Nephron progenitor cell (in vitro differentiated cells): ENCODE results near the gene REPIN1.

ENCODE experiments used
- DNase-seq: peaks from one replicate; pipeline ENCODE4 v3.0.0; 2021
- H3K27ac Mint-ChIP-seq: 2 replicates; pipeline ENCODE4 v1.8.0; 2021; ENCODE audit warnings: mild to moderate bottlenecking, moderate library complexity, mixed read lengths
- H3K27me3 Mint-ChIP-seq: 2 replicates; pipeline ENCODE4 v1.8.0; 2021; ENCODE audit warnings: mild to moderate bottlenecking, low read depth, mixed read lengths; ENCODE audit not compliant: poor library complexity
- H3K36me3 Mint-ChIP-seq: 2 replicates; pipeline ENCODE4 v1.8.0; 2021; ENCODE audit warnings: low read depth, mixed read lengths
- H3K4me1 Mint-ChIP-seq: 2 replicates; pipeline ENCODE4 v1.8.0; 2021; ENCODE audit warnings: mixed read lengths
- H3K4me3 Mint-ChIP-seq: 2 replicates; pipeline ENCODE4 v1.8.0; 2021; ENCODE audit warnings: mild to moderate bottlenecking, moderate library complexity, mixed read lengths
- H3K9me3 Mint-ChIP-seq: 2 replicates; pipeline ENCODE4 v1.8.0; 2021; ENCODE audit warnings: mild to moderate bottlenecking, moderate library complexity, mixed read lengths
- TF ChIP-seq, protein P1 (sequence below): fragments of 200-600 bp; sonication (generic); IDR thresholded peaks from 2 replicates; pipeline ENCODE4 v1.5.0; 2021; ENCODE audit warnings: antibody characterized with exemption

The REPIN1 gene

DNA sequence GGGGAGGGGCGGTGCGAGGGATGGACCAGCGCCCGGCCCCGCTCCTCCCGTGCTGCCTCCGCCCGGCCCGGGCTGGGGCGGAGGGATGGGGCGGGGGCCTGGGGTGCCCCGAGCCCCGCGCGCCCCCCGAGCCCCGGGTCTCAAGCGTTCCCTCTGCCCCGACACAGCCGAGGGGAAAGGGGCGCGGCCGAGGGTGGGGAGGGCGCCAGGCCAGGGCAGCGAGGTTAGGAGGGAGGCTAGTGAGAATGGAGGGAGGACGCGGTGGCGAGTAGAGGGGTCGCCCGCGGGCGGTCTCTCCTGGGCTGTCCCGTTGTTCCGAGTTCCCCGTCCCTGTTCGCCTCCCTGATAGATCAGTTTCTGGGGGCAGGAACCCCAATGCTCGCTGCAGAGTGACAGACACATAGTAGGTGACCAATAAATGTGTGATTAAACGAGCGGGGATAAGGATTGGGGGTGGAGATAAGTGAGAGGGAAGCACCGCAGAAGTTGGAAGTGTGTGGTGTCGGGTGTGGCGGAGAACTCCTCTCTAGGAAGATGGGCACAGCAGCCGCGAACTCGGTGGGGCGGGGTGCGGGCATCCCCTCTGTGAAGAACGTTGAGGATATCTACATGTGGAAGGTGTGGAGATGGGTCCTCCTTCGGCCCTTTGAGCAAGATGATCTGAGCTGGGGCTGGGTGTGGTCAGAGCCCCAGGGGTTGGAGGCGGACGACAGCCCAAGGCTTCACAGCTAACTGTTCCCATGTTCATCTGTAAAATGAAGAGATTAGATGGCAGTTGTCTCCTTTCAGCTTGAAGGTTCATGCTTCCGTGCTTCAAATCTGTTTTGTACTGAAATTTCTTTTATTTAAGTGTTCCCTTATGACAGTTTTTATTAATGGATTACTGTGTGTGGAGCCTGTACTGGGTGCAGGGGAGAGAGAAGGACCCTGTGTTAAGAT is 11.1 kb downstream of the REPIN1 start:
- peak; percentile 34 for DNase-seq
- Mint-ChIP-seq H3K9me3 (no peaks in the 10 kb centered on the region), H3K4me3 (peak overlapping the region; percentile 99), H3K36me3 (peaks cover 2% of the 10 kb centered on the region), H3K27ac (peak overlapping the region; percentile 88), H3K27me3 (peaks cover 8% of the 10 kb centered on the region), H3K4me1 (peaks cover 81% of the 10 kb centered on the region)
- TF ChIP-seq, protein P1, sequence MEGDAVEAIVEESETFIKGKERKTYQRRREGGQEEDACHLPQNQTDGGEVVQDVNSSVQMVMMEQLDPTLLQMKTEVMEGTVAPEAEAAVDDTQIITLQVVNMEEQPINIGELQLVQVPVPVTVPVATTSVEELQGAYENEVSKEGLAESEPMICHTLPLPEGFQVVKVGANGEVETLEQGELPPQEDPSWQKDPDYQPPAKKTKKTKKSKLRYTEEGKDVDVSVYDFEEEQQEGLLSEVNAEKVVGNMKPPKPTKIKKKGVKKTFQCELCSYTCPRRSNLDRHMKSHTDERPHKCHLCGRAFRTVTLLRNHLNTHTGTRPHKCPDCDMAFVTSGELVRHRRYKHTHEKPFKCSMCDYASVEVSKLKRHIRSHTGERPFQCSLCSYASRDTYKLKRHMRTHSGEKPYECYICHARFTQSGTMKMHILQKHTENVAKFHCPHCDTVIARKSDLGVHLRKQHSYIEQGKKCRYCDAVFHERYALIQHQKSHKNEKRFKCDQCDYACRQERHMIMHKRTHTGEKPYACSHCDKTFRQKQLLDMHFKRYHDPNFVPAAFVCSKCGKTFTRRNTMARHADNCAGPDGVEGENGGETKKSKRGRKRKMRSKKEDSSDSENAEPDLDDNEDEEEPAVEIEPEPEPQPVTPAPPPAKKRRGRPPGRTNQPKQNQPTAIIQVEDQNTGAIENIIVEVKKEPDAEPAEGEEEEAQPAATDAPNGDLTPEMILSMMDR: no peak

GRCh38 chr7:150380463-150380862 is 11.8 kb downstream of the REPIN1 start:
- DNase-seq: no peak
- peak overlapping the region; percentile 99 for H3K4me3 Mint-ChIP-seq
- H3K27me3 Mint-ChIP-seq: peaks cover 8% of the 10 kb centered on the region
- peaks cover 86% of the 10 kb centered on the region for H3K4me1 Mint-ChIP-seq
- H3K36me3 Mint-ChIP-seq: no peaks in the 10 kb centered on the region
- H3K27ac Mint-ChIP-seq: peak overlapping the region; percentile 6
- H3K9me3 Mint-ChIP-seq: no peaks in the 10 kb centered on the region
- TF ChIP-seq, protein P1: no peak

GRCh38 chr7:150381096-150381495 is 12.5 kb downstream of the REPIN1 start:
- Mint-ChIP-seq H3K27me3 (peaks cover 5% of the 10 kb centered on the region), H3K4me1 (peaks cover 88% of the 10 kb centered on the region), H3K9me3 (no peaks in the 10 kb centered on the region), H3K27ac (no peak overlapping the region), H3K4me3 (peak overlapping the region; percentile 99), H3K36me3 (no peaks in the 10 kb centered on the region)
- TF ChIP-seq, protein P1: no peak
- no peak for DNase-seq

DNA sequence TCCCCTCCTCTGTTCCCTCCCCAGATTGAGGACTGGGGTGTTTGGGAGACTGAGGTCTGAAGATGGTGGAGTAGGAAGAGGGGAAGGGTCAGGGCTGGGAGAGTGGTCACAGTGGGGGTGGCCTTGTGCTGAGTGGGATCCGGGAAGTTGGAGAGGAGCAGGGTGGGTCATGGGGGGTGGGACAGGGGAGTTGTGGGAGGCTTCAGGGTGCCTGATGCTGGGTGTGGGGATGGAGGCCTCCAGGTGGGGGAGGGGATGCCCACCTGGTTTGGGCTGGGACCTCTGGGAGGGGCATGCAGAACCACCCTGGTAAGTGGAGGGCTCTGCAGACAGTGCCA is 13.1 kb downstream of the REPIN1 start:
- peaks cover 88% of the 10 kb centered on the region for H3K4me1 Mint-ChIP-seq
- no peak overlapping the region for H3K27ac Mint-ChIP-seq
- peaks cover 4% of the 10 kb centered on the region for H3K27me3 Mint-ChIP-seq
- H3K9me3 Mint-ChIP-seq: no peaks in the 10 kb centered on the region
- no peak for DNase-seq
- peaks cover 6% of the 10 kb centered on the region for H3K36me3 Mint-ChIP-seq
- TF ChIP-seq, protein P1: no peak
- no peak overlapping the region for H3K4me3 Mint-ChIP-seq

DNA sequence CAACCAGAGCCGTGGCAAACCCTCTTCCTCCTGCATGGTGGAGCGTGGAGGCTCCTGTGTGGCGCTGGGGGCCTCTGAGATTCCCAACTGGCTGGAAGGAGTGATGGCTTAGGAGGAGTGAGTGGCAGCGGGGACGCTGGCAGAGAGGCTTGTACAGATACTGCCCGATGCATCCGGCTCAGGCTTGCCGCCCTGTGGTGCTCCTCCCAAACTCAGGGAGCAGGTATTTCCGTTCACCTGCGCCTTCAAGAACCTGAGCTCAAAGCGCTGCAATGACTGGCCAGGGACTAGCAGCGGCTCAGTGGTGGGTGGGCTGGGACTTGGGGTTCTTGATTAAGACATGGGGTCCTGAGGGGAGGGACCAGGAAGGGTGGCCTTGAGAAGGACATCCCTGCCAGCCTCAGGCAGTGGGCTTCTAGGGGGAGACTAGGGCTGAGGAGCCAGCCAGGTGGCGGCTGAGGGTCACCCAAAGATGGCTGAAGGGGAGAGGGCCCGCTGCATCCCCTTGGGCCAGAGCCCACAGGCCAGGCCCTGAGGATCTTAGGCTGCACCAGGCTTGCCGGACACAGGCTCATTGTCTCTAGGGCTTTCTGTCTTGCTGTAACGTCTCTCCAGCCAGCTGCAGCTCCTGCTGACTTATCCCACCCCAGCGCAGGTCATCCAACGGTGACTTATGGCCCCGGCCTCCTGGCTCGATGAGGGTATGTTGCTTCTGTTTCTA is 13.7 kb downstream of the REPIN1 start:
- H3K4me1 Mint-ChIP-seq: peaks cover 83% of the 10 kb centered on the region
- TF ChIP-seq, protein P1: no peak
- H3K36me3 Mint-ChIP-seq: peaks cover 11% of the 10 kb centered on the region
- peak overlapping the region; percentile 63 for H3K4me3 Mint-ChIP-seq
- no peak for DNase-seq
- H3K9me3 Mint-ChIP-seq: no peaks in the 10 kb centered on the region
- peaks cover 4% of the 10 kb centered on the region for H3K27me3 Mint-ChIP-seq
- H3K27ac Mint-ChIP-seq: peak overlapping the region; percentile 89
